ENCODE measurements around the gene SMOC2.

DNA sequence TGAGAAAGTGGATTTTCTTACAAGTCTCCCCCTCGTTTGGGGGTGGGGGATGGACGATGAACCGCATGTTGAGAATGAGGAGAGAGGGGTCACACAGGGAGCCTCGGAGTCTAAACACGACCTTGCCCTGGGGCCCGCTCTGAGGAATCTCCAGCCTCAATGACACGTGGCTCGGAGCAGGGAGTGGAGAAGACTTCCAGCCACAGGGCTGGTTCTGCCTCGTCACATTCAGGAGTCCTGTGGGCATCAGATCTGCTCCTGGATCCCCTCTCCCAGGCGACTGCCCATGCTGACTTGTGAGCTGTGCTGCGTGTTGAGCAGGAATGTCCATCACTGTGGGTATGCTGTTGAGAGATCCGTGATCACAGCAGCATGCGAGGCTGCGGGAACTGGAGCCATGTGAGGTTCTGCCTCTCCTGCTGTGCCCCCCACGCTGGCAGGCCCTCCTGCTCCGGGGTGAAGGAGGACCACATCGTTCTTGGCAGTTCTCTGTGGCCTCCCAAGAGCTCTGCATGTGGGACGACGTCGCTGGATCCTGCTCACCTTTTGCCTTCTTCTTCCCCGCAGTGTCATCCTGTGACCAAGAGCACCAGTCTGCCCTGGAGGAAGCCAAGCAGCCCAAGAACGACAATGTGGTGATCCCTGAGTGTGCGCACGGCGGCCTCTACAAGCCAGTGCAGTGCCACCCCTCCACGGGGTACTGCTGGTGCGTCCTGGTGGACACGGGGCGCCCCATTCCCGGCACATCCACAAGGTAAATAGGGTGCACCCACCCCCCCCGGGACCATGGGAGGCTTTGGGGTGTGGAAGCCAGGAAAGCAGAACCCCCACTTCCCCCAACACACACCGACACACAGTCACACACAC lies 157.5 kb downstream of the SMOC2 start:
- TF ChIP-seq CTCF (IDR thresholded peaks at IDR 0.05) (no peak), POLR2A (IDR thresholded peaks at IDR 0.05) (no peak)

Data from tibial nerve (tissue), 3 donors.